ENCODE data around the gene TLR10.
"Not testable (repeated sequence)": the region's sequence is repeated elsewhere in the genome, so short reads cannot be mapped to it uniquely, and the experiment has no call there.

The TLR10 gene

DNA sequence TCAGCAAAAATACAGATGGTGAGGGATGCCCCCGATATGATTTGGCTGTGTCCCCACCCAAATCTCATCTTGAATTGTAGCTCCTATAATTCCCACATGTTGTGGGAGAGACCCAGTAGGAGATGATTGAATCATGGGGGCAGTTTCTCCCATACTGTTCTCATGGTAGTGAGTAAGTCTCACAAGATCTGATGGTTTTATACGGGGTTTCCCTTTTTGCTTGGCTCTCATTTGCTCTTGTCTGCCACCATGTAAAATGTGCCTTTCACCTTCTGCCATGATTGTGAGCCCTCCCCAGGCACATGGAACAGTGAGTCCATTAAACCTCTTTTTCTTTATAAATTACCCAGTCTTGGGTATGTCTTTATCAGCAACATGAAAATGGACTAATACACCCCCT lies 15.8 kb downstream of the TLR10 start:
- not testable (repeated sequence) for DNase-seq (ENCODE audit: low read depth)

DNA sequence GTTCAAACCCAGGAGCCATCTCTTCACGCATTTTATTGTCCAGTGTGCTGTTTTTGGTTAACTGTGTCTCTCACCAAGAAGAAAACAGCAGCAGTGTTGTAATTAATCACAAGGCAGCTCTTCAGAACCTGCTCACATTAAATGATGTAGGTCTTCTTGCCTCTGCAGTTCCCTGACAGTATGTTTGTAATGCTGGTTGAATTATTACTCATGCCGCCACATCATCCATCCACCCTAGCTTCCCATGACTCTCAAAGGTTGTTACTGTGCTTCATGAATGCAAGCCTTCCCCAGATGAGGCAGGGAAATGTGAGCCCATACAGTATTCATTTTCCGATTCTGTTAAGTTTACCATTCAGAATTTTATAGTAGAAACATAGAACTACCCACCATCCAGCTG lies 17.4 kb downstream of the TLR10 start:
- DNase-seq (ENCODE audit: low read depth): no peak

DNA sequence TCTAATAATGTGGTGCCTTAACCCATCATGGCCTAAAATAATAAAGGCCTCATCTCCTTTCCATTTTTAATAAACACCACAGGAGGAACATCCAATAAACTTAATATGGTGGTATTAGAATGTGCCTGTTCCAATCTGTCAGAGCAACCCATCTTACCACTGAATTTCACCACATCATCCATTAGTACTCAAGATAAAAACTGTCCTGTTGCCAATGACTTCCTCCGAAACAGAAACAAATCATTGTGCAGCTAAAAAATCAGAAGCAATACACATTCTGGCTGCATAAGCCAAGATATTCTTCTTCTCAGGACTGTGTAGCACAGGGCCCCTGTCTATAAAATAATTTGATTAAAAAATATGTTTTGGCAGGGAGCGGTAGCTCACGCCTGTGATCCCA lies 18.5 kb downstream of the TLR10 start:
- no peak for DNase-seq (ENCODE audit: low read depth)

- DNase-seq (ENCODE audit: low read depth): no peak
Observed at GRCh38 chr4:38762560-38762959, 20.2 kb downstream of the TLR10 start.

DNA sequence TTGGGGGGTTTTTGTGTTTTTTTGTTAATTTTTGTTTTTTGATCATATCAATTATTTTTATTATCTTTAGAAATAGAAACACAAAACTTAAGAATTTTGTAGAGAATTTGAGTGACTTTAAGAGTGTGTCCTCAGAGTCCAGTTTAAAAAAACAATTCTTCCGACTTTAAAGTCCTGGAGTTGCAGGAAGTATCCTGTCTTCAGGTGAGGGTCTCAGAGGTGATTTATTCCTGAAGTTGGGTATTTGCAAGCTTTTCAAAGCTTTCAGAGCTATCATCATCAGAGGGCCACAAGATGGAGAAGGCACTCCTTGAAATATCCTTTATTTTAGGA lies 23.0 kb downstream of the TLR10 start:
- DNase-seq (ENCODE audit: low read depth): no peak

DNA sequence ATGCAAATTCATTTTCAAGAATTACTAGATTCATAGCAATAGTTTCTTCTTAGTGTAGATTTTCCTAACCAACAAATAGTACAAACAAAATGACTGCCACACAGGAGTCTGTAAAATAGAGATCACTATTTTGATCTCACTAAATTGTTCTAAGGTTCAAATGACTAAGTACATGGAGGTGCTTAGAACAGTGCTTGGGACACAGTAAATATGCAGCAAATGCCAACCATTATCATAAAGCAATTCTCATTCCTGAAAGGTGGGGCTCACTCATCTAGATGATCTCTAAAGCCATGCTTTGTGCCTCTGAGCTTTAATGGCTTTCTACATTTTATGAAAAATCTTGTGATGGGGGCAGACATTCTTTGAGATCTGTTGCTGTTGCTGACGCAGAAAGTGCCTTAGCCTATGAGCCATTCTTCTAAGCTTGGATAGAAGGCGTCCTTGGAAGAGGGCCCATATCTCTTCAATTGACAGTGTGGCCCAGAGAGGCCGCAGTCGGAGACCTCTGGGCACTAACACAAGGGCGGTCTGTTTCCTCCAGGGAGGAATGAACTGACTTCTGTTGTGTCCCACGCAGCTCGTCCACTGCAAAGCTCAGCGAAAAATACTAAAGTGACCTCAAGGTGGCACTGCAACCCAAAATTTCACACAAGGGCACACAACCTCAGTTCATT lies 23.5 kb downstream of the TLR10 start:
- DNase-seq (ENCODE audit: low read depth): peak; percentile 41

DNA sequence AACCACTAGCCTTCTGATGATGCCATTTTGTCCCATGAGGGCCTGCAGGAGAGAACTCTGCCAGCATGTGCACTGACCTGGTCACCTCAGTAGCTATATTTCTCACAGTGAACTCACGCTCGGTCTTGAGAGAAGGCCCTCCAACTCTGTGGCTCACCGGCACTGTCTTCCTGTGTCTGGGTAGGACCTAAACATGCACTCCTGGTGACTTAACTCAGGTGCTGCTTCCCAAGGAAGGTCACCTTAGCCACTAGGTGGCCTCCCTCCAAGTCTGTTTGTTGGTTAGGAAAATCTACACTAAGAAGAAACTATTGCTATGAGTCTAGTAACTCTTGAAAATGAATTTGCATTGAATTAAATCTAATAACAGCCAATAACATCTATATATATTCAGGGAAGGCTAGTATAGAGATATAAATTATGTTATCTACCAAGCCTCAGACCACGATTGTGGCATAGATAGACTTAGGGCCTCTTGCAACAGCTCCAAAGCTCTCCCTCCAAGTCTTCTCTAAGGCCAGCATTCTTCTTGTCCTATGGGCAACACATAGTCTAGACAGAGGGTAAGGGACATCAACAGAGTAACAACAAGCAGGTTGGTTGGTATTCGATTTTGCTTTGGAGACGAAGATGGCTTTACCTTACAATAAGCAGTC lies 24.7 kb downstream of the TLR10 start:
- DNase-seq (ENCODE audit: low read depth): no peak

DNA sequence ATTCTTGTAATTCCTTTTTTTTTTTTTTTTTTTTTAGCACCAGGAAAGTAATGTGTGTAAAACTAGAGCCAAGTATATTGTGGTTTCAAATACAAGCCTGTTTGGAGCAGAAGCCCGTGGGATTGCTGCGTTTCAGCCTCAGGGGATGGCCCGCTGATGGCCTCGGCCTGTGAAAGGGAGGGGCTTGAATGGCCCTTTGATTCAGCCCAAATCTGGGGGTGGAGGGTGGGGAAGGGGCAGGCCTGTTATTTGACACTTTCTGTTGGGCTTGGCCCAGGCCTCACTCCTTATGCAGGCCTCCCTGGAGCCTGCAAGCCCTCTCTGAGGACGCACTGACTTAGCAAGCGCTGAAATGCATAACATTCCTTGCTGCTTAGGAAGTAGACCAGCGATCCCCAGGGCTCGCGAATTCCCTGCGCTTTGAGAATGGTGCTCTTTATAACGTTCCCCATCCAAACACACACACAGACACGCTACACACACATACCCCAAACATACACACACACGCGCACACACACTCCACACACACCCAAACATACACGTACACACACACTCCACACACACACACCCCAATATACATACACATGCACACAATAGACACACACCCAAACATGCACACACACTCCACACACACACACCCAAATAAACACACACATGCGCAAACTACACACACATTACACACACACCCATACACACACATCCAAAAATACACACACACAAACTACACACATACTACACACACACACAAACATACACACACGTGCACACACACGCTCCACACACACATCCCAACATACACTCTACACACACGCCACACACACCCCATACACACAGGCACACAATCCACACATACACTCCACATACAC lies 29.6 kb downstream of the TLR10 start:
- no peak for DNase-seq (ENCODE audit: low read depth)

GRCh38 chr4:38752372-38752940 lies 30.3 kb downstream of the TLR10 start:
- no peak for DNase-seq (ENCODE audit: low read depth)

DNA sequence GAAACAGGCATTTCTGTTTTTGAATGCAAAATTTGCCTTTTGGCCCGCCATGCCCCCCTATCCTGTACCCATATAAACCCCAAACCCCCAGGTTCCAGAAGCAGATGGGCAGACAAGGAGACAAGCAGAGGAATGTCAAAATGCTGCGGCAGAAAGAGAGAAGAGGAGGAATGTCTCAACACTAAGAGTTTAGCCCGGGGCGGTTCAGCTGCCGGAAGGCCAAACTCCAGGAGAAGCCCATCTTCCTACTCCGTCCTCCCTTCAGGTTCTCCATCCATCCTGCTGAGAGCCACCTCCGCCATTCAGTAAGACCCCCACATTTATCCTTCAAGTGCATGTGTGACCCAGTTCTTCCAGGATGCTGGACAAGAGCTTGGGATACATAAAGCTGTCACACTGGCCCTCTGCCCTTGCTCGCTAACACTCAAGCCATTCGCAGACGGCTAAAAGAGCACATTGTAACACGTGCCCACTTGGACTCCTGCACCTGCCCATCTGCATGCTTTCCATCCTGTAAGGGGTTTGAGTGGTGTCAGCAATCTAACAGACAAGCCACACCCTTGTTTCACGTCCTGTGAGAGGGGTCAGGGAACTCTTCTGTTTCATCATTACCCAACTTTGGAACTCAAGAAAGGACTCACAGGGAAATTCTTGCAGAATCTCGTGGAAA lies 31.3 kb downstream of the TLR10 start:
- DNase-seq (ENCODE audit: low read depth): no peak

- DNase-seq (ENCODE audit: low read depth): no peak
Observed at GRCh38 chr4:38749336-38749735, 33.5 kb downstream of the TLR10 start.

- DNase-seq (ENCODE audit: low read depth): no peak
Observed at GRCh38 chr4:38747629-38748028, 35.2 kb downstream of the TLR10 start.

GRCh38 chr4:38745881-38746280 lies 36.9 kb downstream of the TLR10 start:
- no peak for DNase-seq (ENCODE audit: low read depth)

GRCh38 chr4:38743866-38744265 lies 38.9 kb downstream of the TLR10 start:
- DNase-seq (ENCODE audit: low read depth): no peak

GRCh38 chr4:38740303-38740702 lies 42.5 kb downstream of the TLR10 start:
- DNase-seq (ENCODE audit: low read depth): no peak

- DNase-seq (ENCODE audit: low read depth): no peak
Observed at GRCh38 chr4:38738940-38739803, 43.6 kb downstream of the TLR10 start.

GRCh38 chr4:38735870-38736269 lies 46.9 kb downstream of the TLR10 start:
- no peak for DNase-seq (ENCODE audit: low read depth)

- no peak for DNase-seq (ENCODE audit: low read depth)
Observed at GRCh38 chr4:38734911-38735310, 47.9 kb downstream of the TLR10 start.

GRCh38 chr4:38734446-38734845 lies 48.3 kb downstream of the TLR10 start:
- DNase-seq (ENCODE audit: low read depth): no peak

DNA sequence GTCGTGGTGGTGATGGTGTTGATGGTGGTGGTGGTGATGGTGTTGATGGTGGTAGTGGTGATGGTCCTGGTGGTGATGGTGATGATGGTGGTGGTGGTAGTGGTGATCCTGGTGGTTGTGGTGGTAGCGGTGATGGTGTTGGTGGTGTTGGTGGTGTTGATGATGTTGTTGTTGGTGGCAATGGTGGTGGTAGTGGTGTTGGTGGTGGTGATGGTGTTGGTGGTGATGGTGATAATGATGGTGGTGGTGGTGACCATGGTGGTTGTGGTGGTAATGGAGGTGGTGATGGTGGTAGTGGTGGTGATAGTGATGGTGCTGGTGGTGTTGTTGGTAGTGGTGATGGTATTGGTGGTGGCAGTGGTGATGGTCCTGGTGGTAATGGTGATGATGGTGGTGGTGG lies 49.1 kb downstream of the TLR10 start:
- no peak for DNase-seq (ENCODE audit: low read depth)

Measured in stimulated activated CD8-positive, alpha-beta memory T cell treated with anti-CD3 and anti-CD28 coated beads, Interleukin-15, amount 100 ng/mL, for 1 hour (primary cell).